ENCODE results near the gene EPHB3.

The EPHB3 gene

GRCh38 chr3:184543843-184544512 is 17.6 kb upstream of the EPHB3 start:
- DNase-seq: peak; percentile 89 to 91

- DNase-seq: no peak
Measured at GRCh38 chr3:184544513-184544861, 17.1 kb upstream of the EPHB3 start.

- DNase-seq: peak in 1 of 2 donors; percentile 20
Measured at GRCh38 chr3:184545769-184546168, 15.8 kb upstream of the EPHB3 start.

- DNase-seq: peak; percentile 96 to 97
Measured at GRCh38 chr3:184546252-184546651, 15.3 kb upstream of the EPHB3 start.

GRCh38 chr3:184549796-184550577 is 11.6 kb upstream of the EPHB3 start:
- DNase-seq: no peak

- DNase-seq: no peak
Measured at GRCh38 chr3:184551103-184551502, 10.5 kb upstream of the EPHB3 start.

- no peak for DNase-seq
Measured at GRCh38 chr3:184551614-184552256, 9.8 kb upstream of the EPHB3 start.

GRCh38 chr3:184552296-184552695 is 9.3 kb upstream of the EPHB3 start:
- DNase-seq: no peak

- DNase-seq: no peak
Measured at GRCh38 chr3:184552863-184553262, 8.7 kb upstream of the EPHB3 start.

- DNase-seq: no peak
Measured at GRCh38 chr3:184553385-184553784, 8.2 kb upstream of the EPHB3 start.

GRCh38 chr3:184554461-184554860 is 7.1 kb upstream of the EPHB3 start:
- no peak for DNase-seq

GRCh38 chr3:184556582-184557347 is 4.8 kb upstream of the EPHB3 start:
- peak; percentile 9 for DNase-seq

GRCh38 chr3:184557348-184557950 is 4.1 kb upstream of the EPHB3 start:
- no peak for DNase-seq

- no peak for DNase-seq
Measured at GRCh38 chr3:184558726-184559125, 2.9 kb upstream of the EPHB3 start.

- DNase-seq: no peak
Measured at GRCh38 chr3:184559336-184559735, 2.2 kb upstream of the EPHB3 start.

- DNase-seq: no peak
Measured at GRCh38 chr3:184560531-184560930, 1.1 kb upstream of the EPHB3 start.

- DNase-seq: peak in 1 of 2 donors; percentile 10
Measured at GRCh38 chr3:184561913-184562877, 610 bp downstream of the EPHB3 start.

- no peak for DNase-seq
Measured at GRCh38 chr3:184562878-184563560, 1.4 kb downstream of the EPHB3 start.

- DNase-seq: no peak
Measured at GRCh38 chr3:184563561-184563925, 2.0 kb downstream of the EPHB3 start.

- DNase-seq: no peak
Measured at GRCh38 chr3:184563941-184564684, 2.5 kb downstream of the EPHB3 start.
